GM12875 (cell line): ENCODE results near the gene POLR1D.

Source experiments
- H3K4me3 ChIP-seq: one replicate; pipeline ENCODE4 v1.5.1; 2011; ENCODE audit warnings: low read depth, low read length, control low read depth
- TF ChIP-seq, protein P1 (sequence below): IDR thresholded peaks from 2 replicates; pipeline ENCODE4 v1.5.1; 2011; ENCODE audit warnings: low read depth, mild to moderate bottlenecking, control low read depth, inconsistent platforms, low read length, moderate library complexity, borderline replicate concordance; ENCODE audit not compliant: insufficient read depth

POLR1D gene

DNA sequence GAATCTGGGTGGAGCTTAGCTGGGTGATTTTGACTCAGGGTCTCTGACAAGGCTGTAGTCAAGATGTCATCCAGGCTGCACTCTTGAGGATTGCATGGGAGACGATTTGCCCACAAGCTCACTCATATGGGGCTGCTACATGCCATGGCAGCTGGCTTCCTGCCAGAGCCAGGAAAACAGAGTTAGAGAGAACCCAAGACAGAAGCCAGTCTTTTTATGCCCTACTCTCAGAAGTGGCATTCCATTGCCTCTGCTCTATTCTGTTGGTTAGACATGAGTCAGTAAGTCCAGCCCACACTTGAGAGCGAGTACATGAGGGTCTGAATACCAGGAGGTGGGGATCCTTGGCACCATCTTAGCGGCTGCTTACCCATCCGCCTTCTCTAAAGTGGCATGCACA, 9.5 kb downstream of the POLR1D start:
- no peak overlapping the region for H3K4me3 ChIP-seq
- TF ChIP-seq, protein P1, sequence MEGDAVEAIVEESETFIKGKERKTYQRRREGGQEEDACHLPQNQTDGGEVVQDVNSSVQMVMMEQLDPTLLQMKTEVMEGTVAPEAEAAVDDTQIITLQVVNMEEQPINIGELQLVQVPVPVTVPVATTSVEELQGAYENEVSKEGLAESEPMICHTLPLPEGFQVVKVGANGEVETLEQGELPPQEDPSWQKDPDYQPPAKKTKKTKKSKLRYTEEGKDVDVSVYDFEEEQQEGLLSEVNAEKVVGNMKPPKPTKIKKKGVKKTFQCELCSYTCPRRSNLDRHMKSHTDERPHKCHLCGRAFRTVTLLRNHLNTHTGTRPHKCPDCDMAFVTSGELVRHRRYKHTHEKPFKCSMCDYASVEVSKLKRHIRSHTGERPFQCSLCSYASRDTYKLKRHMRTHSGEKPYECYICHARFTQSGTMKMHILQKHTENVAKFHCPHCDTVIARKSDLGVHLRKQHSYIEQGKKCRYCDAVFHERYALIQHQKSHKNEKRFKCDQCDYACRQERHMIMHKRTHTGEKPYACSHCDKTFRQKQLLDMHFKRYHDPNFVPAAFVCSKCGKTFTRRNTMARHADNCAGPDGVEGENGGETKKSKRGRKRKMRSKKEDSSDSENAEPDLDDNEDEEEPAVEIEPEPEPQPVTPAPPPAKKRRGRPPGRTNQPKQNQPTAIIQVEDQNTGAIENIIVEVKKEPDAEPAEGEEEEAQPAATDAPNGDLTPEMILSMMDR = no peak

DNA sequence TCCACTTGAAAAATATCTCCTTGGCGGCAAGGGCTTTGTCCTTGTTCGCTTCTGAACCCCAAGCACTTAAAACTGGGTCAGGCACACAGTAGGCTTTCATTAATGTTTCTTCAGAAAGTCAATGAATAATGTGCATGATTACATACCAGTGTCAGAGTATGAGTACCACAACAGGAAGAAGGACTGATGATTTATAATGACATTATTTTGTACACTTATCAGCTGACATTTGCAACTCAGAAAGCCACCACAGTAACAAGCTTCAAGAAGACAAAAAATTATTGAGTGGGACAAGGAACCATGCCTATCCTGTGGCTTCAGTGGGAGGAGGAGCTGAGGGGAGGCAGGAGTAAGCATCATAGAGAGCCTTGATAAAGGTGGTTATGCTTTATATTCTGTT, 10.0 kb downstream of the POLR1D start:
- TF ChIP-seq, protein P1 = no peak
- no peak overlapping the region for H3K4me3 ChIP-seq

DNA sequence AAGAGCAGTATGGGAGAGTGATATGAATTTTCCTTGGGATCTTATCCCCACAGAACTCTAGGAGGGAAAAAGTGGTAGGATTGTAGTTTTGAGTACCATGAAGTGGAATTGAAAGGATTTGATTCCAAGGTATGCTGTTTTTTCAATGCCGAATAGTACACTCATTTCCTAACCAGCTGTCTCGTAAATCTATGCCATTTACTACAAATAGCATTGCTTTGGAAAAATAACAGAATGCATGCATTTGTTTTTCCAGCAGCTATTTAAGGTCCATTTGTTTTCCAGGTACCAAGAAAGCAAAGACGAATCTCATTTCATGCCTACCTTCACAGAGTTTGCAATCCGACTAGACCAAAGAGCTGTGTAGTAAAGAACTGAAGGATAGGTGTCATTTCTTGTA, 10.5 kb downstream of the POLR1D start:
- H3K4me3 ChIP-seq = no peak overlapping the region
- TF ChIP-seq, protein P1 = no peak

DNA sequence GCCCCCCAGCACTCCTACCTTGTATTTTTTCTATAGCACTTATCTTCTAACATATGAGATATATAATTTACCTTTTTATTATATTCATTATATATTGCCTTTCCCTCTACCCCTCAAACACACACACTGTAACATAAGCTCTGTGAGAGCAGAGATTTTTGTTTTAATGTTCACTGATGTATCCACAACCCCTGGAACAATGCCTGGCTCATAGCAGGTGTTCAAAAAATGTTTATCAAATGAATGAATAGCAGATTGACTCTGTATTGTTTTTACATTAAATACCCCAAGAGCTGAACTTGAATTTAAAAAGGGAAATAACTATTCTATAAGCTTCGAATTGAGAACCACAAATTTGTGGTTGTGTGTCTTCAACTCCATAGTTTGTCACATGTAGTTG, 11.0 kb downstream of the POLR1D start:
- TF ChIP-seq, protein P1 = no peak

DNA sequence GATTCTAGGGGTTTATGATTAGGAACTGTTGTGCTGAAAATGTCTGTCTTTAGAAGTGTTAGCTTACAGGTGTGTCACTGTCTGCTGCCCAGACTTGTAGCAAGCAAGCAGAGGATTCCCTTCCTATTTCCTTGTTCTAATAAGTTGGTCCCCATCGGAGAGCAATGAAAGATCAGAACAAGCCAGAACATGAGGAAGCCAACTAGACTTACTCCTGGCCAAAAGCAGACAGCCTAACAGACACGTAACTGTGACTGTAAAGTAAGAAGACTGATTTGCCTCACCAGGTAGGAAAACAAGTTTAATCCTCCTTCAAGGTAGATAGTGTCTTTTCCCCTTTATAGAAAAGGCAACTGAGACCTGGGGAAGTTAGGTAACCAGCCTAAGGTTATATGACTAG, 12.5 kb downstream of the POLR1D start:
- no peak overlapping the region for H3K4me3 ChIP-seq
- TF ChIP-seq, protein P1 = no peak

More for the DNA sequence above, 11.0 kb downstream of the POLR1D start:
- H3K4me3 ChIP-seq = no peak overlapping the region

DNA sequence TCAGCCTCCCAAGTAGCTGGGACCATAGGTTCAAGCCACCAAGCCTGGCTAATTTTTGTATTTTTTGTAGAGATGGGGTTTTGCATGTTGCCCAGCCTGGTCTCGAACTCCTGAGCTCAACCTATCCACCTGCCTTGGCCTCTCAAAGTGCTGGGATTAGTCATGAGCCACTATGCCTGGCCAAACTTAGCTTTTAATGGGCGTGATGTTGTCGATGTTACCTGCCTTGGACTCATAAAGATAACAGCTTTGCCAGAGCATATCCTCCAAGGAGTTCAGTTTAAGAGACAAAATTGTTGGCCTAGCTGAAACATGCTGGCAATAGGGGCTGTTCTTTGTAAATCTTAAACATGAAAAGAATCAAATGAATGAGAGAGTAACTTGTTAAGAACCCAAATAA, 13.1 kb downstream of the POLR1D start:
- no peak overlapping the region for H3K4me3 ChIP-seq
- TF ChIP-seq, protein P1 = no peak

DNA sequence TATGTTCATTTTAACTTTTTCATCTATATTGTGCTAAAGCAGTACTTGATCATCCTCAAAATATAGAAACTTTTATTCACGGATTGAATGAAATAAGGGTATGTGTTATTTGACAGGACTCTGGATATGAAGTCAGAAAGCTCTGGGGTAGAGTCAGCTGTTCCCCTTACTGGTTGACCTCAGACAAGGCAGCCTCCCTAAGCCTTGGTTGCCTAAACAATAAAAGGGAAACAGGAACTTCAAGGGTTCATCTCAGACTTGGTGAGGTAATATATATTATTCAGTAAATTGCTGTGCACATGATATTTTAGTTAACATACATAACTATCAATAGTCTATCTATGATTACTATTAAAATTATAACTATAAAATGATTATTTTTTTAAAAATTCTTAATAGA, 13.6 kb downstream of the POLR1D start:
- TF ChIP-seq, protein P1 = no peak
- H3K4me3 ChIP-seq = no peak overlapping the region
